HepG2 (cell line): ENCODE results near the gene PRDM15. TPM values are rescaled to one million over a fixed set of nuclear protein-coding genes. Genes with fewer than 3 reads are reported as not detected.

ENCODE experiments used
- MAFK ChIP-seq, 2 experiments: IDR thresholded peaks in 1 of 2; conservative IDR thresholded peaks in 1 of 2; 2 replicates each; pipeline ENCODE4 v1.6.1; 2011; ENCODE audit warnings: improper control_type of control experiment in 2 of 2, low read length in 2 of 2
- MLLT10 ChIP-seq: sonication (generic); formaldehyde crosslinking; IDR thresholded peaks from 2 replicates; pipeline ENCODE4 v1.4.0; 2020; ENCODE audit warnings: missing genetic modification reagents
- TOE1 ChIP-seq: sonication (generic); formaldehyde crosslinking; IDR thresholded peaks from 2 replicates; pipeline ENCODE4 v1.4.0; 2020; ENCODE audit warnings: mild to moderate bottlenecking, missing genetic modification reagents
- ZNF180 ChIP-seq: sonication (generic); formaldehyde crosslinking; IDR thresholded peaks from 2 replicates; pipeline ENCODE4 v1.4.0; 2020; ENCODE audit warnings: low read depth, missing genetic modification reagents, borderline replicate concordance
- ZNF256 ChIP-seq: sonication (generic); formaldehyde crosslinking; conservative IDR thresholded peaks from 2 replicates; pipeline ENCODE4 v1.4.0; 2020; ENCODE audit warnings: missing genetic modification reagents
- ZNF441 ChIP-seq: sonication (generic); formaldehyde crosslinking; IDR thresholded peaks from 2 replicates; pipeline ENCODE4 v1.7.0; 2021; ENCODE audit warnings: missing genetic modification reagents, borderline replicate concordance
- ZNF446 ChIP-seq: sonication (generic); formaldehyde crosslinking; IDR thresholded peaks from 2 replicates; pipeline ENCODE4 v1.5.0; 2020; ENCODE audit warnings: mild to moderate bottlenecking, missing genetic modification reagents
- ZNF816 ChIP-seq: sonication (generic); formaldehyde crosslinking; IDR thresholded peaks from 2 replicates; pipeline ENCODE4 v1.8.0; 2022; ENCODE audit warnings: missing genetic modification reagents, mild to moderate bottlenecking, borderline replicate concordance
- polyA plus RNA-seq, 8 experiments: library from polyadenylated mRNA; depleted of rRNA in 3 of 8; stranded (reverse) in 7 of 8; unstranded in 1 of 8; fragments of >200 nt; fragmentation: Illumina TruSeq in 4 of 8; extraction: Trizol in 4 of 8; gene quantifications; 2 replicates each; pipeline versions ENCODE4 v1.2.1 to v1.2.3, GENCODE V29; 2011 to 2016; ENCODE audit warnings: low read depth in 4 of 8, missing spikeins in 1 of 8, mixed read lengths in 1 of 8; ENCODE audit not compliant: insufficient read depth in 1 of 8
- total RNA-seq, 5 experiments: library from RNA; depleted of rRNA; stranded (reverse); fragments of >200 nt; fragmentation: Illumina TruSeq; extraction: Trizol; gene quantifications; 2 replicates each; pipeline ENCODE4 v1.2.3, GENCODE V29; 2016; ENCODE audit warnings: low read depth in 1 of 5
- TF ChIP-seq, protein P1 (sequence below): sonication (generic); formaldehyde crosslinking; conservative IDR thresholded peaks from 2 replicates; pipeline ENCODE4 v1.4.0; 2020; ENCODE audit warnings: missing genetic modification reagents
- TF ChIP-seq, protein P2 (sequence below): sonication (generic); formaldehyde crosslinking; IDR thresholded peaks from 2 replicates; pipeline ENCODE4 v1.8.1; 2023; ENCODE audit warnings: missing genetic modification reagents, inconsistent platforms, borderline replicate concordance

The PRDM15 gene
- total and polyA plus RNA-seq, 2 of the 13 experiments (the other 11 are each of a cell fraction or from before 2014, with no cell fraction given) = 4.0 to 6.9 TPM

GRCh38 chr21:41780337-41781049 is 98.7 kb downstream of the PRDM15 start (continued):
- TF ChIP-seq ZNF256 (CRISPR knock-in tag) (no peak), ZNF441 (no peak), ZNF446 (CRISPR knock-in tag) (no peak), MLLT10 (CRISPR knock-in tag) (no peak), ZNF816 (no peak), TOE1 (CRISPR knock-in tag) (no peak), ZNF180 (CRISPR knock-in tag) (no peak), MAFK (conservative IDR thresholded peaks at IDR 0.05 in 1 of 2, IDR thresholded peaks at IDR 0.05 in 1 of 2; ENCODE audit: low read length in 2 of 2) (no peak)
- TF ChIP-seq, protein P1, sequence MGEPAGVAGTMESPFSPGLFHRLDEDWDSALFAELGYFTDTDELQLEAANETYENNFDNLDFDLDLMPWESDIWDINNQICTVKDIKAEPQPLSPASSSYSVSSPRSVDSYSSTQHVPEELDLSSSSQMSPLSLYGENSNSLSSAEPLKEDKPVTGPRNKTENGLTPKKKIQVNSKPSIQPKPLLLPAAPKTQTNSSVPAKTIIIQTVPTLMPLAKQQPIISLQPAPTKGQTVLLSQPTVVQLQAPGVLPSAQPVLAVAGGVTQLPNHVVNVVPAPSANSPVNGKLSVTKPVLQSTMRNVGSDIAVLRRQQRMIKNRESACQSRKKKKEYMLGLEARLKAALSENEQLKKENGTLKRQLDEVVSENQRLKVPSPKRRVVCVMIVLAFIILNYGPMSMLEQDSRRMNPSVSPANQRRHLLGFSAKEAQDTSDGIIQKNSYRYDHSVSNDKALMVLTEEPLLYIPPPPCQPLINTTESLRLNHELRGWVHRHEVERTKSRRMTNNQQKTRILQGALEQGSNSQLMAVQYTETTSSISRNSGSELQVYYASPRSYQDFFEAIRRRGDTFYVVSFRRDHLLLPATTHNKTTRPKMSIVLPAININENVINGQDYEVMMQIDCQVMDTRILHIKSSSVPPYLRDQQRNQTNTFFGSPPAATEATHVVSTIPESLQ (CRISPR knock-in tag) = no peak
- TF ChIP-seq, protein P2, sequence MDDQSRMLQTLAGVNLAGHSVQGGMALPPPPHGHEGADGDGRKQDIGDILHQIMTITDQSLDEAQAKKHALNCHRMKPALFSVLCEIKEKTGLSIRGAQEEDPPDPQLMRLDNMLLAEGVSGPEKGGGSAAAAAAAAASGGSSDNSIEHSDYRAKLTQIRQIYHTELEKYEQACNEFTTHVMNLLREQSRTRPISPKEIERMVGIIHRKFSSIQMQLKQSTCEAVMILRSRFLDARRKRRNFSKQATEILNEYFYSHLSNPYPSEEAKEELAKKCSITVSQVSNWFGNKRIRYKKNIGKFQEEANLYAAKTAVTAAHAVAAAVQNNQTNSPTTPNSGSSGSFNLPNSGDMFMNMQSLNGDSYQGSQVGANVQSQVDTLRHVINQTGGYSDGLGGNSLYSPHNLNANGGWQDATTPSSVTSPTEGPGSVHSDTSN = no peak
- TF ChIP-seq, all 625 proteins: peak for 0
